ENCODE data around the gene CLTRN. TPM values are rescaled to one million over a fixed set of nuclear protein-coding genes. Genes with fewer than 3 reads are reported as not detected.
A peak's percentile ranks its signal among the peaks of the same experiment; 100 is the strongest.

CLTRN gene
- total RNA-seq, 1 donor from 2014 or later, result 0.50 TPM

DNA sequence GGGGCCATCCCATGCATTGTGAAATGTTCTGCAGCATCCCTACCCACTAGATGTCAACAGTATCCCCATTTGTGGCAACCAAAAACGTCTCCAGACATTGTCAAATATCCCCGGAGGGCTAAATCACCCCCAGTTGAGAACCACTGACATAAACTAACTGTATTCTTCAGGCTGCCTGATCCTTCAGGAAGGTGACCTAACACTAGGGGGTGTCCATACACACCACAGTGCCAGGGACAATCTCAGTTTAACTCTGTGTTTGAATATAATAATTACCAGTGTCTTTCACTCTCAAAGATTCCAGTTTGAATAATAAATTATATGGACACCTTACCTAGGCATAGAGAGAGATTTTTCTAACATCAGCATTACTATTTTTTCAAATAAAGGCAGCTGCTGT, 70.2 kb downstream of the CLTRN start:
- H3K4me3 ChIP-seq (ENCODE audit: low read depth, low read length), result no peak overlapping the region
- H3K36me3 ChIP-seq (ENCODE audit: control insufficient read depth, insufficient read depth, low read length), result no peaks in the 10 kb centered on the region
- H3K27me3 ChIP-seq (ENCODE audit: control insufficient read depth, insufficient read depth, low read length), result no peaks in the 10 kb centered on the region
- DNase-seq (ENCODE audit: low read depth), result no peak
- TF ChIP-seq, protein P1, sequence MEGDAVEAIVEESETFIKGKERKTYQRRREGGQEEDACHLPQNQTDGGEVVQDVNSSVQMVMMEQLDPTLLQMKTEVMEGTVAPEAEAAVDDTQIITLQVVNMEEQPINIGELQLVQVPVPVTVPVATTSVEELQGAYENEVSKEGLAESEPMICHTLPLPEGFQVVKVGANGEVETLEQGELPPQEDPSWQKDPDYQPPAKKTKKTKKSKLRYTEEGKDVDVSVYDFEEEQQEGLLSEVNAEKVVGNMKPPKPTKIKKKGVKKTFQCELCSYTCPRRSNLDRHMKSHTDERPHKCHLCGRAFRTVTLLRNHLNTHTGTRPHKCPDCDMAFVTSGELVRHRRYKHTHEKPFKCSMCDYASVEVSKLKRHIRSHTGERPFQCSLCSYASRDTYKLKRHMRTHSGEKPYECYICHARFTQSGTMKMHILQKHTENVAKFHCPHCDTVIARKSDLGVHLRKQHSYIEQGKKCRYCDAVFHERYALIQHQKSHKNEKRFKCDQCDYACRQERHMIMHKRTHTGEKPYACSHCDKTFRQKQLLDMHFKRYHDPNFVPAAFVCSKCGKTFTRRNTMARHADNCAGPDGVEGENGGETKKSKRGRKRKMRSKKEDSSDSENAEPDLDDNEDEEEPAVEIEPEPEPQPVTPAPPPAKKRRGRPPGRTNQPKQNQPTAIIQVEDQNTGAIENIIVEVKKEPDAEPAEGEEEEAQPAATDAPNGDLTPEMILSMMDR (IDR thresholded peaks at IDR 0.05; ENCODE audit: insufficient read depth, low read length, poor library complexity, severe bottlenecking), result peak; percentile 20

DNA sequence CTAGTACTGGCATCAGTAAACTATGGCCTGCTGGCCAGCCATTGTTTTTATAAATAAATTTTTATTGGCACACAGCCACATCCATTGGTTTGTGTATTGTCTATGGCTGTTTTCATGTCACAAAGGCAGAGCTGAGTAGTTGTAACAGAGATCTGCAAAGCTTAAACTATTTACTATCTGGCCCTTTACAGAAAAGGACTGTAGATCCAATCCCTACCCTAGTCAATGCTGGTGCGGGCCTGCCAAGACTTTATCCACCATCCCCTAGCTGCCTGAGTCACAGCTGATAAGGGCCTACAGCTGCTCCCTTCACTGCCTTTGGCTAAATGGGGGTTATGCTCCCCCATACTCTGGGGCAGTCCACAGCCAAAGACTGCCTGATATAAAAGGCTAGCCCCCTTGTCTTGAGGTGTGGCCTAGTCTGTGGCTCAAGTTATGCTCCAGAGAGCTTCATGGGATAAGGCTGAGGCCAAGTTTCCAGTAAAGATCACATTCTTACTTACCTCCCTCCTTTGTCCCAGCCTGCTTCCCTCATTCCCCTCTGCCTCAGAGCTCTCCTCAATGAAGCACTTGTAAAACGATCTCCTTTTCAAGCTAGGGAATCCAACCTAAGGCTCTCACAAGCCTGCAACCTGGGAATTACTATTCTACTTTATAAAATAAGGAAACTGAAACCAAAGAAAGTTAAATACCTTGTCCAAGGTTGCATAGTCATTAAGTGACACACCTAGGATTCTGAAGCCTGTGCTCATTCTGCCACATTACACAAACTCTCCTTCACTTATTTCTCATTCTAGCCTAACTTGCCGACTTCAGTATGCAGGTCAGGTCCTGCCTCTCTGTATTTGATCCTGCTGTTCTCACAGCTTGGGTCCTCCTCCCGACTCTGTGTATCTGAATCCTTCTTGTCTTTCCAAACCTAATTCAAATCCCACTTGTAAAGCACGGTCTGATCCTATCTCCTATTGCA, 84.5 kb downstream of the CLTRN start:
- TF ChIP-seq, protein P1 (IDR thresholded peaks at IDR 0.05; ENCODE audit: insufficient read depth, low read length, poor library complexity, severe bottlenecking), result no peak
- no peaks in the 10 kb centered on the region for H3K27me3 ChIP-seq (ENCODE audit: control insufficient read depth, insufficient read depth, low read length)
- DNase-seq (ENCODE audit: low read depth), result no peak
- H3K4me3 ChIP-seq (ENCODE audit: low read depth, low read length), result no peak overlapping the region
- no peaks in the 10 kb centered on the region for H3K36me3 ChIP-seq (ENCODE audit: control insufficient read depth, insufficient read depth, low read length)

Other genes with a start within 250 kb of the CLTRN start
- 1.4 and 4.9 TPM in 2 replicates for gene PIR, start 171.5 kb downstream of the CLTRN start, total RNA-seq
- not detected in 2 replicates for gene BMX, start 164.0 kb downstream of the CLTRN start, total RNA-seq
- 0.14 TPM in 1 of 2 replicates, not detected in the other for gene ACE2, start 63.8 kb downstream of the CLTRN start, total RNA-seq
- gene CA5B, start 73.5 kb upstream of the CLTRN start, total RNA-seq, result 6.1 and 8.4 TPM in 2 replicates
- gene ZRSR2, start 125.7 kb upstream of the CLTRN start, total RNA-seq, result 6.0 and 7.1 TPM in 2 replicates
- 46.0 and 50.0 TPM in 2 replicates for gene AP1S2, start 190.0 kb upstream of the CLTRN start, total RNA-seq

Data from kidney epithelial cell (primary cell).